ENCODE data around the gene RHBG.
"Not testable (repeated sequence)": the region's sequence is repeated elsewhere in the genome, so short reads cannot be mapped to it uniquely, and the experiment has no call there.

Gene RHBG, protein sequence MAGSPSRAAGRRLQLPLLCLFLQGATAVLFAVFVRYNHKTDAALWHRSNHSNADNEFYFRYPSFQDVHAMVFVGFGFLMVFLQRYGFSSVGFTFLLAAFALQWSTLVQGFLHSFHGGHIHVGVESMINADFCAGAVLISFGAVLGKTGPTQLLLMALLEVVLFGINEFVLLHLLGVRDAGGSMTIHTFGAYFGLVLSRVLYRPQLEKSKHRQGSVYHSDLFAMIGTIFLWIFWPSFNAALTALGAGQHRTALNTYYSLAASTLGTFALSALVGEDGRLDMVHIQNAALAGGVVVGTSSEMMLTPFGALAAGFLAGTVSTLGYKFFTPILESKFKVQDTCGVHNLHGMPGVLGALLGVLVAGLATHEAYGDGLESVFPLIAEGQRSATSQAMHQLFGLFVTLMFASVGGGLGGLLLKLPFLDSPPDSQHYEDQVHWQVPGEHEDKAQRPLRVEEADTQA

DNA sequence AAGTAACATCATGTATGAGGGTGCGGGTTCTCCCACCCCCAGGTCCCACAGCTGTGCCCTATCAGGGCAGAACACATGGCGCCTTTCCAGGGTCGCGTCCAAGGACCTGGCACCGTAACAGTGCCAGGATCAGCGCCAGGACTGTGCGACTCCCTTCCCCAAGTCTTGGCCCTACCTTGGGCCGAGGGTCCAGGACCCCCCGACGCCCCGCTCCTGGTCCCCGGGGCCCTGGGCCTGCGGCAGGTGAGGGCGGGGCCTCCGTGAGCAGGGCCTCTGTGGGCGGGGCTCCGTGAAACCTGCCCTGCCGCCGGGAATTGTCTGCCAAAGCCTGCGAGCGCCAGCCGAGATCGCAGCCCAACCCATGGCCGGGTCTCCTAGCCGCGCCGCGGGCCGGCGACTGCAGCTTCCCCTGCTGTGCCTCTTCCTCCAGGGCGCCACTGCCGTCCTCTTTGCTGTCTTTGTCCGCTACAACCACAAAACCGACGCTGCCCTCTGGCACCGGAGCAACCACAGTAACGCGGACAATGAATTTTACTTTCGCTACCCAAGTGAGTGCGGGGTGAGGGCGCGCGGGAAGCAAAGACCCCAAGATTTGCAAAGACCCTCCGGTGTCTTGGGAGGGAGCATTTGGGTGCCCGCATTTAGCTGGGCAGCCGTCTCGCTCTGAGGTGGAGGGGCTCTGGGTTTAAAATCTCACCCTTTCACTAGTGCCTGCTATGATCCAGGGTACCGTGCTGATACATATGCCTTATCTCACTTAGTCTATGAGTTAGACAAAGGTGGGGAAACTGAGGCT, at the start of gene RHBG:
TSS of gene RHBG (plus strand) at position 323 of the 796 bp plus-strand sequence. CDS start at position 362, 39 bp downstream.
- DNase-seq (ENCODE audit: low read depth, low spot score), result no peak

- DNase-seq (ENCODE audit: low read depth, low spot score), result no peak
These were observed 49.3 kb upstream of the RHBG start for GRCh38 chr1:156319664-156320063.

GRCh38 chr1:156320560-156320959, 48.5 kb upstream of the RHBG start:
- no peak for DNase-seq (ENCODE audit: low read depth, low spot score)

DNA sequence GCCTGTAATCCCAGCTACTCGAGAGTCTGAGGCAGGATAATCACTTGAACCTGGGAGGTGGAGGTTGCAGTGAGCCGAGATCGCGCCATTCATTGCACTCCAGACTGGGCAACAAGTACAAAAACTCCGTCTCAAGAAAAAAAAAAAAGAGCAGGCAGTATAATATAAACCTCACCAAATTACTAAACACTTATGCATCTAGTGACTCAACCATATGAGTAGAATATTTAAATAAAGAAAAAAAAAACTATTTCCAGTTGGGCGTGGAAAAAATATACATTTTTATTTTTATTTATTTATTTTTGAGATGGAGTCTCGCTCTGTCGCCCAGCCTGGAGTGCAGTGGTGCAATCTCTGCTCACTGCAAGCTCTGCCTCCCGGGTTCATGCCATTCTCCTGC, 45.8 kb upstream of the RHBG start:
- DNase-seq (ENCODE audit: low read depth, low spot score), result not testable (repeated sequence)

DNA sequence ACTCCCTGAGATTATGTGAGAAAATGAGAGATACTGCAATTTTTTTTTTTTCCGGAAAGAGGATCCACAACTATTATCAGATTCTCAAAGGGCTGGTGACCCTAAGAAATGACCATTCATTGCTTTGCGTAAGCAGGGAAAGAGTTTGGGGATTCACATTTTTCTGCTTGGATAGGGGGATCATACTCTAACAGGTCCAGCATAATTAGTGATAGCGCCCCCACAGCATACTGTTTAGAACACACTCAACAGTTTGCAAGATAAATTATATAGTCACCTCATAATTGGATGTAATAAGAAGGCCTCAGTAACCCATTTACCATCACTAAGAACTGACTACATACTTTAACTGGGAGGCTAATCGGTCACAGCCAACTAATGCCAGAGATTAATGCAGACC, 32.8 kb upstream of the RHBG start:
- no peak for DNase-seq (ENCODE audit: low read depth, low spot score)

DNA sequence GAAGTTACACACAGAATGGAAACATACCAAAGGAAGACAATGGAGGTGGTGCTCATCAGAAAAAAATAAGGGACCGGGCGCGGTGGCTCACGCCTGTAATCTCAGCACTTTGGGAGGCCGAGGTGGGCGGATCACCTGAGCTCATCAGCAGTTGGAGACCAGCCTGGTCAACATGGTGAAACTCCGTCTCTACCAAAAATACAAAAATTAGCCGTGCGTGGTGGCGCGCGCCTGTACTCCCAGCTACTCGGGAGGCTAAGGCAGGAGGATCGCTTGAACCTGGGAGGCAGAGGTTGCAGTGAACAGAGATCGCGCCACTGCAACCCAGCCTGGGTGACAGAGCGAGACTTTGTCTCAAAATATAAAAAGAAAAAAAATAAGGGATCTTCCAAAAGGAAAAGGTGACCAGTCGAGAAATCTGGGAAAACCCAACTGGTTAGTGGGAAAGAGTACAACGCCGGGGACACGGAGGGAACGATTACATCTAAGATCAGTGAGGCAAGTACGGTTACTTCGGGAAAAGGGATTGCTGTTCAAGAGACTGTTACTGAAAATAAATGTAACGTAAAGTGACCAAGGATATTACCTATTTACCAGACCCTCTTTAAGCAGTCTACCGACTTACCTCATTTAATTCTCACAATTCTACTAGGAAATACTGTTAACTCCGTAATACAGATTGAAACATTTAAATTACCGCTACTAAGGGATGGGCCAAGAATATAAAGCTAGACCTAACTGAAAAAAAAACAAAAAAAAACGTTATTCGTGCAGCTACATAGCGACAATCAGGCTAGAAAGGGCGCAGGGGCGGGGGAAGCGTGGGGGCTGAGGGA, 31.7 kb upstream of the RHBG start:
- DNase-seq (ENCODE audit: low read depth, low spot score), result no peak

DNA sequence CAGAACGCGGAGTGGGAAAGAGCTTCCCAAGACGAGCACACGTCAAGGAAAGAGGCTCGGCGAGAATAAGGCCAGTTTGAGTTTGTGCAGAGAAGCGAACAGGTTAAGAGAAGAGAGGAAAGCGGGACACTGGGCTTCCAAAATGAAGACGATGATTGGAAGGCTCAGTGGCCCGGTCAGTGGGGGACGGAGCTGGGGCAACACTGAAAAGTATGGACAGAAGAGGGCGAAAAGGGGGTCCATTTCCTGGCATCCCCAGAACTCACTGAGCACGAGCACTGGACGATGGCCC, 31.2 kb upstream of the RHBG start:
- DNase-seq (ENCODE audit: low read depth, low spot score), result no peak

DNA sequence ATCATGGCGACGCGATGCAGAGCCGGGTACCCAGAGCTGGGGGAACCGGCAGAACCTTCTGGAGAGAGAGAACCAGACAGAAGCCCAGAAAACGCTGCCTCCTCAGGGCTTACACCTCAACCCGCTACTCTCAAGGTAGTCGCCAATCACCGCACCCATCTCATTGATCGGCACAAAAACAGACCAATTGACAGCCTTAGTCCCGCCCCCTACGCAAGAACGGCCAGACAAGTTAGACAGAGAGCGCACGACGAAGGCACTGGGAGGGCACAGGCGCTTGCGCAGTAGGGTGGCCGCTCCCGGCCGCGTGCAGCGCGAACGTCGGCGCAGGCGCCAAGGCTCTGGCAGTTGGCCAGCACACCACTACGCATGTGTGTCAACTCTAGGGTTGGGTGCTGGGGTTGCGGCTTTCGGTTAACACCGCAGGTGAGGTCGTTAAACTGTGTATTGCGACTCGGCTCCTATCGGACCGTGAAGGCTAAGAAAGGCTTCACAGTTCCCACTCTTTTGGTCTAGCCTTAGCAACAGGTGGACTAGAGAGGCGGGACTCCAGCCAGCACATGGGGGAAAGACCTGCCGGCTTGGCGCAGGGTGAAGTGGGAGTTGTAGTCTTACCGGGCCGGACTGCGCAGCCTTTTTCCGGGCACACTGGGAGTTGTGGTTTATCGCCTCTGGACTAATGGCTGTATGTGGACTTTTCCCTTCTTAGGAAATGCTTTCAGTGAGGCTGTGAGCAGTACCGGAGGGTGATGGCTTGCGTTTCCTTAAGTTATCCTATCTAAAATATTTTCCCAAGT, 30.6 kb upstream of the RHBG start, which contains the start of the genes CCT3 and TSACC:
TSS of gene CCT3 (minus strand) at position 113 of the 797 bp plus-strand sequence. CDS start at position 5, 108 bp downstream.
TSS of gene TSACC (plus strand) at position 347 of the 797 bp plus-strand sequence. CDS start 1,232 bp downstream, outside the sequence.
- peak; percentile 99 for DNase-seq (ENCODE audit: low read depth, low spot score)

DNA sequence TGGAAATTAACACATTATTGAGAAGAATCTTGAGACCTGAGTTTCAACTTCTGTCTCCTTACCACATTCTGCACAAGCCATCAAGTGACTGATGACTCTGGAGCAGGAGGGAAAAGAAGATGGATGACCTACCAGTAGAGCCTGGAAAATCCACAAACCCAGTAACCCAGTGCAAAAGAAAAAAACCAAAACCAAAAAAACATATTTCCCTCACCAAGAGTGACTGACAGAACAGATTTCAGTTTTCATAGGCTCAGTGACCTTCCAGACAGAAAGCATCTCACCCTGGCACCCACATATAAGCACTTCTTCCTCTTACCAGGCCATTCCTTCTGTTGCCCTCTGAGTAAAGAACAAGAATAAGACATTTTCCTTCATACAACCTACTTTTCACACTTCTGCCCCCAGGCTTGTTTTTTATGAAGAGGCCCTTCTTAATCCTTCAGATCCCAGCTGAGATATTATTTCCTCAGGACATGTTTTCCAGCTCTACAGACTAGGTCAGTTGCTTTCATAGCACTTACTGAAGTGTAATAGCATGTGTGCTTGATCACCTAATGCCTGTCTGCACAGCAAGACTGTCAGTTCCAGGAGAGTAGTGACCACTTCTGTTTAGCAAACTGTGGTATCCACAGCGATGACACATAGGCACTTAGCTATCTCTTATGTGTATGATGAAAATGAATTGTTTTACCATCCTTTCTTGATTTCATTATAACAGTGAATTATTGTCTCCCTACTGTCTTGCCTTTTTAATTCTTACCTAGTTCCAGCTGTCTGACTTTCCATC, 26.6 kb upstream of the RHBG start:
- no peak for DNase-seq (ENCODE audit: low read depth, low spot score)

DNA sequence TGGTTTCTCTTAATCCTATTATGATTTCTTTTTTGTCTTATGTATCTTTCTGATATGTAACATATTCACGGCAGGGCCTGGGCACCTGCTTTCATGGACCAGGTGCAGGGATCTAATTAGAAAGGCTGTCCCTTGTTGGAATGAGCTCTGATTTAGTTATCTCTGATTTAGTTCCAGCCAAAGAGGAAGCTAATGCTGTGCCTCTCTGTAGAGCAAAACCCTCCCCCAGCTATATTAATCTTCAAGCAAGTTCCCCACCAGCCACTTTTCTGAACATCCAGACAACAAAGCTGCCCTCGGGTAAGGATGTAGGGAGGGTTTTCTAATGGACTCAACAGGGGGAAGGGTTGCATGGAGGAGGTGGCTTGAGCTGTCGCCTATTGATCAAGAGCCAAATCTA, 24.6 kb upstream of the RHBG start:
- no peak for DNase-seq (ENCODE audit: low read depth, low spot score)

GRCh38 chr1:156346035-156346434, 23.0 kb upstream of the RHBG start:
- not testable (repeated sequence) for DNase-seq (ENCODE audit: low read depth, low spot score)

GRCh38 chr1:156346636-156347035, 22.4 kb upstream of the RHBG start:
- no peak for DNase-seq (ENCODE audit: low read depth, low spot score)

- no peak for DNase-seq (ENCODE audit: low read depth, low spot score)
These were observed 21.7 kb upstream of the RHBG start for GRCh38 chr1:156347331-156347730.

DNA sequence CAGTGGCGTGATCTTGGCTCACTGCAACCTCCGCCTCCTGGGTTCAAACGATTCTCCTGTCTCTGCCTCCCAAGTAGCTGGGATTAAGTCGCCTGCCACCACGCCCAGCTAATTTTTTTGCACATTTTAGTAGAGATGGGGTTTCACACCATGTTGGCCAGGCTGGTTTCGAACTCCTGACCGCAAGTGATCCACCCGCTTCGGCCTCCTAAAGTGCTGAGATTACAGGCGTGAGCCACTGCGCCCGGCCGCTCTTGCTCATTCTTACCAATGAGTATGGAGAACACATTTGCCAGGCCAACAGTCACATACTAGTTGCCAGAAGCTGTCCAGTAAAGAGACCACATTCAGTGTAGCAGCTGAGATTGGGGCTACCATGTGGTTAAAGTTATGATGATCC, 16.5 kb upstream of the RHBG start:
- not testable (repeated sequence) for DNase-seq (ENCODE audit: low read depth, low spot score)

- no peak for DNase-seq (ENCODE audit: low read depth, low spot score)
These were observed 12.6 kb upstream of the RHBG start for GRCh38 chr1:156356262-156356874.

DNA sequence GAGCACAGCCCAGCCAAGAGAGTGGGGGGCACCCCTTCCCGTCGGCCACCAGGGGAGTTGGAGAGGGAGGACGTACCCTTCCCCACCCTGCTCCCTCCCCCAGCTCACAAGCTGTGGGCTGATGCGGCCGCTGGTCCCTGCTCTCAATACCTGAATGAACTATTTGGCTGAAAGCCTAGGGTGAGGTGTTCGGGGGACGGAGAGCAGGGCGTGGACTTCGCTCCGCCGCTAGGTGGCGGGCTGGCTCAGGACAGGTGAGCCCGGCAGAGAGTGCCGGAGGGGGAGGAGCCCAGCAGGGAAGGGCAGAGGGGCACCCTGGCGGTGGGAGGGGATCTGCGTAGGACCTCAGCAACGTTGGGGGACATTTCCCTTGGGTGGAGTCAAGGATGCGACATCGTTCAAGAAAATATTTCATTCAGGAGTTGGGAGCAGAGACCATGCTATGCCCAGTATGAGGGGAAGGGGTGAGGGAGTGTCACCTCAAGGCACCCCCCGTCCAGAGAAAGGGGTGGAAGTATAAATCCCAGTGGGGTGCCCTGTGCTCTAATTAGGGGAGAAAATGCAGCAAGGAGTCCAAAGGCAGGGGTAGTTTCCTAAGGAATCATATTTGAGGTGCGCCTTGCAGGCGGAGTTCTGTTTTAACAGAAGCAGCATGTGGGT, 12.0 kb upstream of the RHBG start:
- DNase-seq (ENCODE audit: low read depth, low spot score), result no peak

DNA sequence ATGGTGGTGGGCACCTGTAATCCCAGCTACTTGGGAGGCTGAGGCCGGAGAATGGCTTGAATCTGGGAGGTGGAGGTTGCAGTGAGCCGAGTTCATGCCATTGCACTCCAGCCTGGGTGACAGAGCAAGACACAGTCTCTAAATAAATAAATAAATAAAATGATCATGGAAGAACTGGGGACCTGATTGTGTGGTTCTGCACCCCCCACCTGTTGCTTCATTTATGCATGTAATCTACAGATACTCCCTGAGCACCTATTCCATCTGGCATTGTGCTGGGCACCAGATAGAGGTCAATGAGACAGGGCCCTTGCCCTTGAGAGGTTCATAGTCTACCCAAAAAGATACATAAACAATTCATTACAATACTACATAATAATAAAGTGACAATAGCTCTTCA, 11.0 kb upstream of the RHBG start:
- DNase-seq (ENCODE audit: low read depth, low spot score), result no peak

DNA sequence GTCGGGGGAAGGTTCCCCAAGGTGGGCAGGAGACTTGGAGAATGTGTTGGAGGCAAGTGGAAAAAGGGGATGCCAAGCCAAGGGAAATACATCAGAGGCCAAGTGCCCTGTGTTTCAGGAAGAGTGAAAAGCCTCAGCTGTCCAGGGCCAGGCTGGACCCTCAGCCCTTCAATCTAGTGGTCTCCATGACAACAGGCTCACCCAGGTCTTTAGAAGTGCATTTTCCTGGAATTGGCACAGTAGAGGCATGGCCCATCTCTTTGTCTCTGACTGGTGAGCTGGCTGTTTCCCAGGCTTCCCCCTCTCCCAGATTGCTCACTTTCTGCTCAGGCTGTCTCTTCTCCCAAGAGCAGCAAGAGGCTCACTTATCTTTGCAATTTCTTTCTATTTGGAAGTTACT, 10.4 kb upstream of the RHBG start:
- no peak for DNase-seq (ENCODE audit: low read depth, low spot score)

DNA sequence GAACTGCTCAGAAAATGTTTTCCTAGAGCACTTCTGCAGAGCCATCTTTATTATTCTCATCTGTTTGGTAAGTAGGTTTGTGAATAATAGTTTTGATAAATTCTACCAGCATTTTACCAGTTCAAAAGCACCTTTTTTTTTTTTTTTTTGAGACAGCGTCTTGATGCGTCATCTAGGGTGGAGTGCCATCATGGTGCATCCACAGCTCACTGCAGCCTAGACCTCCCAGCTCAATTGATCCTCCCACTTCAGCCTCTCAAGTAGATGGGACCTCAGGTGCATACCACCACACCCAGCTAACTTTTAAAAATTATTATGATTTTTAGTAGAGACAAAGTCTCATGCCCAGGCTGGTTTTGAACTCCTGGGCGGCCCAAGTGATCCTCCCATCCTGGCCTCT, 9.8 kb upstream of the RHBG start:
- DNase-seq (ENCODE audit: low read depth, low spot score), result no peak
